ENCODE measurements around the gene NUP160.

DNA sequence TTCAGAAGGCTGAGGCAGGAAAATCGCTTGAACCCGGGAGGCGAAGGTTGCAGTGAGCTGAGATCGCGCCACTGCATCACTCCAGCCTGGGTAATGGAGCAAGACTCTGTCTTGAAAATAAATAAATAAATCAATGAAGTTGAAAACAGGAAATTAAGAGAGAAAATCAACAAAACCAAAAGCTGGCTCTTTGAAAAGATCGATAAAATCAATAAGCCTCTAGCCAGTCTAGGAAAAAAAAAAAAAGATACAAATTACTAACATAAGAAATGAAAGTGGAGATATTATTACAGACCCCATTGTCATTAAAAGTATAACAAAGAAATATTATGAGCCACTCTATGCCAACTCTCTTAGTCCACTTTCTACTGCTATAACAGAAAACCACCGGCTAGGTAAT is 48.0 kb upstream of the NUP160 start:
- TF ChIP-seq EP300 (conservative IDR thresholded peaks at IDR 0.05; ENCODE audit: poor library complexity, severe bottlenecking) = no peak
- TF ChIP-seq, protein P1, sequence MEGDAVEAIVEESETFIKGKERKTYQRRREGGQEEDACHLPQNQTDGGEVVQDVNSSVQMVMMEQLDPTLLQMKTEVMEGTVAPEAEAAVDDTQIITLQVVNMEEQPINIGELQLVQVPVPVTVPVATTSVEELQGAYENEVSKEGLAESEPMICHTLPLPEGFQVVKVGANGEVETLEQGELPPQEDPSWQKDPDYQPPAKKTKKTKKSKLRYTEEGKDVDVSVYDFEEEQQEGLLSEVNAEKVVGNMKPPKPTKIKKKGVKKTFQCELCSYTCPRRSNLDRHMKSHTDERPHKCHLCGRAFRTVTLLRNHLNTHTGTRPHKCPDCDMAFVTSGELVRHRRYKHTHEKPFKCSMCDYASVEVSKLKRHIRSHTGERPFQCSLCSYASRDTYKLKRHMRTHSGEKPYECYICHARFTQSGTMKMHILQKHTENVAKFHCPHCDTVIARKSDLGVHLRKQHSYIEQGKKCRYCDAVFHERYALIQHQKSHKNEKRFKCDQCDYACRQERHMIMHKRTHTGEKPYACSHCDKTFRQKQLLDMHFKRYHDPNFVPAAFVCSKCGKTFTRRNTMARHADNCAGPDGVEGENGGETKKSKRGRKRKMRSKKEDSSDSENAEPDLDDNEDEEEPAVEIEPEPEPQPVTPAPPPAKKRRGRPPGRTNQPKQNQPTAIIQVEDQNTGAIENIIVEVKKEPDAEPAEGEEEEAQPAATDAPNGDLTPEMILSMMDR (IDR thresholded peaks at IDR 0.05; ENCODE audit: poor library complexity, severe bottlenecking) = no peak
- TF ChIP-seq POLR2AphosphoS5 (IDR thresholded peaks at IDR 0.05) = no peak
- TF ChIP-seq, protein P2, sequence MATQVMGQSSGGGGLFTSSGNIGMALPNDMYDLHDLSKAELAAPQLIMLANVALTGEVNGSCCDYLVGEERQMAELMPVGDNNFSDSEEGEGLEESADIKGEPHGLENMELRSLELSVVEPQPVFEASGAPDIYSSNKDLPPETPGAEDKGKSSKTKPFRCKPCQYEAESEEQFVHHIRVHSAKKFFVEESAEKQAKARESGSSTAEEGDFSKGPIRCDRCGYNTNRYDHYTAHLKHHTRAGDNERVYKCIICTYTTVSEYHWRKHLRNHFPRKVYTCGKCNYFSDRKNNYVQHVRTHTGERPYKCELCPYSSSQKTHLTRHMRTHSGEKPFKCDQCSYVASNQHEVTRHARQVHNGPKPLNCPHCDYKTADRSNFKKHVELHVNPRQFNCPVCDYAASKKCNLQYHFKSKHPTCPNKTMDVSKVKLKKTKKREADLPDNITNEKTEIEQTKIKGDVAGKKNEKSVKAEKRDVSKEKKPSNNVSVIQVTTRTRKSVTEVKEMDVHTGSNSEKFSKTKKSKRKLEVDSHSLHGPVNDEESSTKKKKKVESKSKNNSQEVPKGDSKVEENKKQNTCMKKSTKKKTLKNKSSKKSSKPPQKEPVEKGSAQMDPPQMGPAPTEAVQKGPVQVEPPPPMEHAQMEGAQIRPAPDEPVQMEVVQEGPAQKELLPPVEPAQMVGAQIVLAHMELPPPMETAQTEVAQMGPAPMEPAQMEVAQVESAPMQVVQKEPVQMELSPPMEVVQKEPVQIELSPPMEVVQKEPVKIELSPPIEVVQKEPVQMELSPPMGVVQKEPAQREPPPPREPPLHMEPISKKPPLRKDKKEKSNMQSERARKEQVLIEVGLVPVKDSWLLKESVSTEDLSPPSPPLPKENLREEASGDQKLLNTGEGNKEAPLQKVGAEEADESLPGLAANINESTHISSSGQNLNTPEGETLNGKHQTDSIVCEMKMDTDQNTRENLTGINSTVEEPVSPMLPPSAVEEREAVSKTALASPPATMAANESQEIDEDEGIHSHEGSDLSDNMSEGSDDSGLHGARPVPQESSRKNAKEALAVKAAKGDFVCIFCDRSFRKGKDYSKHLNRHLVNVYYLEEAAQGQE (IDR thresholded peaks at IDR 0.05; ENCODE audit: borderline replicate concordance) = no peak
- no peak for TF ChIP-seq EZH2 (IDR thresholded peaks at IDR 0.05; ENCODE audit: borderline replicate concordance, insufficient read depth, low read length, poor library complexity, severe bottlenecking)
- no peak for TF ChIP-seq MXI1 (conservative IDR thresholded peaks at IDR 0.05; ENCODE audit: poor library complexity, severe bottlenecking)
- TF ChIP-seq TAF1 (IDR thresholded peaks at IDR 0.05; ENCODE audit: low read depth) = no peak
